Hepatocyte (in vitro differentiated cells): ENCODE data around the gene ECE1.

Experiments used
- EZH2 ChIP-seq: fragments of 200-600 bp; sonication (generic); IDR thresholded peaks from 2 replicates; pipeline ENCODE4 v1.6.1; 2016; ENCODE audit warnings: antibody characterized with exemption, mild to moderate bottlenecking, borderline replicate concordance
- TF ChIP-seq, protein P1 (sequence below): fragments of 200-600 bp; sonication (generic); IDR thresholded peaks from 2 replicates; pipeline ENCODE4 v1.5.1; 2016; ENCODE audit warnings: antibody characterized with exemption, mild to moderate bottlenecking; ENCODE audit not compliant: poor library complexity

DNA sequence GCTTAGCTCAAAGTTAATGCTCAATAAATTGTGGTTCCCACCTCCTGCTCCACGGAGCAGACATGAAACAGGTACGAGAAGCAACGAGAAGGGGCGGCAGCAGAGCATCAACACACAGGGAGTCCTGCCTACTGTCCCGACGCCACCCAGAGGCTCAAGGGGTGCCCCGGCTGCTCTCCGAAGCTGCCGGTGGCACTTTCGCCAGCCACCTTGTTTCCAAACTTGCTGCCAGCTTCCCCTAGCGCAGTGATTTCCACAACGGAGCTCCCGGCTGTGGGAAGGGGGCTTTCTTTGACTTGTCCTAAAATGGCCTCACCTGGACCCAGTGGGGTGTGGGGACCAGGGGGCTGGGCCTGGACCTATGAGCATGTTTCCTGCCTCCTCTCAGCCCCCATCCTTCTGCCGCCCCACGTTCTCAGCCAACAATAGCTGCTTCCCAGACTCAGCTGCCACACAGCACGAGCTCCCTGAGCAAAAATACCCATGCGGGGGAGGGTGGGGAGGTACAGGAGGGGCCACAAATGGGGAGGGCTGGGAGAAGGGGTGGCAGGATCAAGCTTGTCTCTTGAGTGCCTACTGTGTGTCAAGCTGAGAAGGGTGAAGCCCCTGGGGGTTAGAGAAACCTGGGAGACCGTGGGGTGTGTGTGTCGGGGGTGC is 35.6 kb upstream of the ECE1 start:
- no peak for TF ChIP-seq EZH2
- TF ChIP-seq, protein P1, sequence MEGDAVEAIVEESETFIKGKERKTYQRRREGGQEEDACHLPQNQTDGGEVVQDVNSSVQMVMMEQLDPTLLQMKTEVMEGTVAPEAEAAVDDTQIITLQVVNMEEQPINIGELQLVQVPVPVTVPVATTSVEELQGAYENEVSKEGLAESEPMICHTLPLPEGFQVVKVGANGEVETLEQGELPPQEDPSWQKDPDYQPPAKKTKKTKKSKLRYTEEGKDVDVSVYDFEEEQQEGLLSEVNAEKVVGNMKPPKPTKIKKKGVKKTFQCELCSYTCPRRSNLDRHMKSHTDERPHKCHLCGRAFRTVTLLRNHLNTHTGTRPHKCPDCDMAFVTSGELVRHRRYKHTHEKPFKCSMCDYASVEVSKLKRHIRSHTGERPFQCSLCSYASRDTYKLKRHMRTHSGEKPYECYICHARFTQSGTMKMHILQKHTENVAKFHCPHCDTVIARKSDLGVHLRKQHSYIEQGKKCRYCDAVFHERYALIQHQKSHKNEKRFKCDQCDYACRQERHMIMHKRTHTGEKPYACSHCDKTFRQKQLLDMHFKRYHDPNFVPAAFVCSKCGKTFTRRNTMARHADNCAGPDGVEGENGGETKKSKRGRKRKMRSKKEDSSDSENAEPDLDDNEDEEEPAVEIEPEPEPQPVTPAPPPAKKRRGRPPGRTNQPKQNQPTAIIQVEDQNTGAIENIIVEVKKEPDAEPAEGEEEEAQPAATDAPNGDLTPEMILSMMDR = no peak
